ENCODE measurements around the gene SRSF1. TPM values are rescaled to one million over a fixed set of nuclear protein-coding genes. Genes with fewer than 3 reads are reported as not detected.

SRSF1 gene, protein sequence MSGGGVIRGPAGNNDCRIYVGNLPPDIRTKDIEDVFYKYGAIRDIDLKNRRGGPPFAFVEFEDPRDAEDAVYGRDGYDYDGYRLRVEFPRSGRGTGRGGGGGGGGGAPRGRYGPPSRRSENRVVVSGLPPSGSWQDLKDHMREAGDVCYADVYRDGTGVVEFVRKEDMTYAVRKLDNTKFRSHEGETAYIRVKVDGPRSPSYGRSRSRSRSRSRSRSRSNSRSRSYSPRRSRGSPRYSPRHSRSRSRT
- total RNA-seq, result 309 and 476 TPM in 2 replicates

GRCh38 chr17:58006924-58007780 is at the start of gene SRSF1:
SRSF1 (minus strand) TSS chr17:58007246; CDS start chr17:58007137, 109 bp downstream.

GRCh38 chr17:57987581-57988300 is 19.3 kb downstream of the SRSF1 start, which contains the start of gene VEZF1:
VEZF1 (minus strand) TSS chr17:57988254; CDS start chr17:57988111, 143 bp downstream.

DNA sequence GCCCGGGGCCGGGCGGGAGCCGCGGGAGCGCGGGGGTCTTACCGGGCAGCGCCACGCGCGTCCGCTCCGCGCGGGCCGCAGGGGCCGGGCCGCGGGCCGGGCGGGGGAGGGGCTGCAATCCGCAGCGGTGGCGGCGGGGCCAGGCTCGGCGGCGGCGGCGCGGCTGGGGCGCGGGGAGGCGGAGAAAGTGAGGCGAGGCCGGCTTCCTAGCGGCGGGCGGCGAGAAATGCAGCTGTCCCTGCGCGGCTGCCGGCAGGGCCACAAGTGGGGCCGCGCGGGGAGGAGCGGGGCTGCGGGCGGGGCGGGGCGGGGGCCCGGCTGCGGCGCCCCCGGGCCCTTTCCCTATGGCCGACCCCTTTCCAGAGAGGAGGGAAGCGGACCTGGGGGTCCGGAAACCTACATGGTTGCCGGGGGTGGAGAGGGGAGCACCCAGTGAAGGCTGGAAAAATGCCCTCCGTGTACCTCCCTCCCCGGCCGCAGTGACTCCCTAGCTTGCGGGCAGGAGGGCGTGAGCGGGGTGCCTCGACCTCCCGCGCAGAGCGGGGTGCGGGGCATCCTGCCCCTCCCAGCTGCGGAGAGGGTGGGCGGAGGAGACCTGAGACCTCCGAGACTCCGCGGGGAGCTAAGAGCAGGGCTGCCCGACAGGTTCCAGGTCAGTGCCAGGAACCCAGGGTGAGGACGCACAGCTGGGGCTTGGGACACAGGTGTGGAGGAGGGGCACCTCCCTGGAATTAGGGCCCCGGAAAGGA is 51.7 kb downstream of the SRSF1 start, which contains the start of gene CUEDC1:
TSS of gene CUEDC1 (minus strand) at position 230 of the 749 bp plus-strand sequence. CDS start 69,848 bp downstream, outside the sequence.

Other genes starting within 250 kb of the SRSF1 start
- 26.1 and 27.6 TPM in 2 replicates for gene MRPS23, start 157.2 kb downstream of the SRSF1 start, total RNA-seq
- 14.0 and 14.4 TPM in 2 replicates for gene CUEDC1, start 51.8 kb downstream of the SRSF1 start, total RNA-seq
- 33.7 and 37.2 TPM in 2 replicates for gene VEZF1, start 19.0 kb downstream of the SRSF1 start, total RNA-seq
- 15.1 and 22.0 TPM in 2 replicates for gene DYNLL2, start 76.2 kb upstream of the SRSF1 start, total RNA-seq
- gene OR4D1, start 141.1 kb upstream of the SRSF1 start, total RNA-seq, result under 0.01 TPM in 1 of 2 replicates, not detected in the other
- gene OR4D2, start 159.7 kb upstream of the SRSF1 start, total RNA-seq, result not detected in 2 replicates
- not detected in 2 replicates for gene EPX, start 185.5 kb upstream of the SRSF1 start, total RNA-seq
- 13.1 and 19.5 TPM in 2 replicates for gene MKS1, start 212.0 kb upstream of the SRSF1 start, total RNA-seq
- gene LPO, start 231.3 kb upstream of the SRSF1 start, total RNA-seq, result not detected in 2 replicates